Motor neuron (in vitro differentiated cells): ENCODE measurements around the gene CTNS. TPM values are rescaled to one million over a fixed set of nuclear protein-coding genes. Genes with fewer than 3 reads are reported as not detected.

Source experiments
- ATAC-seq, 8 experiments: fragments of 200-7000 bp; cut with Tn5 transposase; replicated peaks in 6 of 8; 2 replicates each; pipeline ENCODE4 v1.8.0; 2021; ENCODE audit warnings: mild to moderate bottlenecking in 8 of 8, moderate library complexity in 8 of 8
- H3K27ac ChIP-seq, 2 donors: fragments of 250-450 bp; sonication (Bioruptor Pico); 2 replicates each; pipeline ENCODE4 v1.9.0; 2021; ENCODE audit warnings: antibody characterized with exemption in 2 of 2, mild to moderate bottlenecking in 2 of 2, moderate library complexity in 1 of 2
- H3K4me1 ChIP-seq, 2 donors: fragments of 250-450 bp; sonication (Bioruptor Pico); replicated peaks in 1 of 2; 2 replicates each; pipeline ENCODE4 v1.6.1; 2021; ENCODE audit warnings: antibody characterized with exemption in 2 of 2, mild to moderate bottlenecking in 2 of 2, moderate library complexity in 1 of 2
- H3K4me3 ChIP-seq, 5 donors: fragments of 250-450 bp; sonication (Bioruptor Pico); 2 replicates each; pipeline ENCODE4 v1.9.0; 2021; ENCODE audit warnings: antibody characterized with exemption in 5 of 5, mild to moderate bottlenecking in 5 of 5, moderate library complexity in 4 of 5
- WGBS, 10 experiments: fragments of 450-650 bp; shearing (Covaris generic); methylation state at CpG; one replicate each; pipeline ENCODE4 v1.0.0; 2022; 5-methylcytosine and 5-hydroxymethylcytosine counted together
- in situ Hi-C, 9 experiments: fragments of 400-800 bp; cut with MboI; loops; one replicate each; pipeline ENCODE4 v1.15.0; 2021; ENCODE audit warnings: low sequenced_read_pairs in 9 of 9, low pct_unique_long_range_greater_than_20kb in 2 of 9; ENCODE audit not compliant: unreplicated experiment in 9 of 9
- total RNA-seq, 8 experiments: library from RNA; unstranded; fragments of 300-600 nt; gene quantifications; 2 replicates each; pipeline versions ENCODE4 v1.2.3 to v1.2.4, GENCODE V29; 2022

The CTNS gene
- total RNA-seq, 8 experiments from 2014 or later: 3.0 to 16.6 (median 10.9) TPM

DNA sequence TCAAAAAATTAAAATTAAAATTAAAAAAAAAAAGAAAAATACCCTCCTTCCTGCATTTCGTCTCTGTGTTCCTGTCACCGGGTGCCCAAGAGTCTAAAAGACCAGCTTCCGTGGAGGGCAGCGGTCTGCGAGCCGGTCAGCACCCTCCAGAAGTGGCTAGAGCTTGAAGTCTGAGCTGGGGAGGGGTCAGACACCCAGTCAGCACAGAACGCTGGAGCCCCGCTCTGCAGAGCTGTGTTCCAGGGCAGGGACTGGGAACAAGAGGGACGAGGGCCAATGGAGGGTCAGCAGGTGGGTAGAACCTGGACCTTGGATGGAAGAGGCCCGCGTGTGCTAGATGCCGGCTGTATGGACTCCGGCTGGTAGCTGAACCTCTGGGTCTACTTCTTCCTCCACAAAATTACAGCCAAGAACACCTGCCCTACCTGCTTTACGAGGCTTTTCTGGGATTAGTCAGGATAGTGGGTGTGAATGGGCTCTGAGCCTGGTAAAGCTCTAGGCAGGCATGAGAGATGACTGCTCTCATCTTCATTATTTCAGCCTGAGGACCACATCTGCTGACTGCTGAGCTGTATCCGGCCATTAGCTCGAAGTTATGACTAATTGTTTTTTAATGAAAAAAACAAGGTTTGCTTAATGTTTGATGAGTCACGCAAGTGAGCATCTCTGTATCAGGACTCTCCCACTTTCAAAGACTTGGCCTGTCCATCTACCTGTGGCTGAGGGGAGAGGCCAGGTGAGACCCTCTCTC lies 33.3 kb upstream of the CTNS start:
- in situ Hi-C loops: no loop called here
- Histone ChIP-seq H3K4me3 (no peak overlapping the region), H3K27ac (no peak overlapping the region), H3K4me1 (no peaks in the 10 kb centered on the region)
- peak in 4 of 8 experiments; percentile 43 to 72 (median 61) for ATAC-seq
- 83 to 100% (median 98%) methylated on average over 1 to 14 of the region's 17 CpGs; no CpG with 5 or more reads in 3 of the 10 experiments for WGBS, 10 experiments

DNA sequence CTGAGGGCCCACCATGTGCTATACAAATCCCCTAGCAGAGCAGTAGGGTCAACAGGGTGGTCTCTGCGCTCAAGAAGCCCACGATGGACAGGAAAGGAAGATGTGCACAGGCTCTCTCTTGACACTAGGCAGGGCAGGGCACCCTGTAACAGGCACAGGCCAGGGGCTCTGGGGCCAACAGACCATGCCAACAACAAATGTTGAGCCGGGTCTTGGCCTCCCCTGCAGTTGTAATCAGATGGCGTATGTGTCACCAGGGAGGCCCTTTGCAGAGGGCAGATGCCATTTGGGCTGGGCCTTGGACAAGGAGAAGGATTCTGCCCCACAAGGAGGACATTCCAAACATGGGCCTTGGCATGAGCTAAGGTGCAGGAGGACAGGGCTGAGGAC lies 32.7 kb upstream of the CTNS start:
- ATAC-seq: no peak

DNA sequence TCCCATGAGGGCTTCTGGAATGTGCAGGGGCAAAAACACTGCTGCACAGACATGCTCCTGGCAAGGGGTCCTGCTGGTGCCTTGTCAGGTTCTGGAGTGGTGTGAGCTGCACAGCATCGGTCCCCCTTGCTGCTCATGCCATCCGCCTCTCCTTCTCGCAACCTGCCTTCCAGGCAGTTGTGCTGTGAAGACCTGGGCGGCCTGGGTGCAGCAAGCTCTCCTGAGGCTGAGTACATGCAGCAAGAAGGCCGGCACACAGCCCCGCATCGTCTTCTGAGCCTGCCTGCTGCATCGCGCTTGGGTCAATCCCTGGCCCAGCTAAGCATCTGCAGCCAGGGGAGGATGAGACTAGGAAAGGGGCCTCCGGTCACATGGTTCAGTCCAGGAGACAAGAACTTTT lies 26.9 kb upstream of the CTNS start:
- in situ Hi-C loops: no loop called here
- no peaks in the 10 kb centered on the region for H3K4me1 ChIP-seq
- no peak for ATAC-seq
- 77 to 100% (median 100%) methylated on average over 3 to 7 of the region's 10 CpGs; no CpG with 5 or more reads in 5 of the 10 experiments for WGBS, 10 experiments
- no peak overlapping the region for H3K27ac ChIP-seq
- H3K4me3 ChIP-seq: no peak overlapping the region

More for the DNA sequence above, 32.7 kb upstream of the CTNS start:
- Histone ChIP-seq H3K27ac (no peak overlapping the region), H3K4me3 (no peak overlapping the region), H3K4me1 (no peaks in the 10 kb centered on the region)
- in situ Hi-C loops: no loop called here
- WGBS, 10 experiments: 60 to 100% (median 100%) methylated on average over 1 to 2 of the region's 4 CpGs; no CpG with 5 or more reads in 5 of the 10 experiments

DNA sequence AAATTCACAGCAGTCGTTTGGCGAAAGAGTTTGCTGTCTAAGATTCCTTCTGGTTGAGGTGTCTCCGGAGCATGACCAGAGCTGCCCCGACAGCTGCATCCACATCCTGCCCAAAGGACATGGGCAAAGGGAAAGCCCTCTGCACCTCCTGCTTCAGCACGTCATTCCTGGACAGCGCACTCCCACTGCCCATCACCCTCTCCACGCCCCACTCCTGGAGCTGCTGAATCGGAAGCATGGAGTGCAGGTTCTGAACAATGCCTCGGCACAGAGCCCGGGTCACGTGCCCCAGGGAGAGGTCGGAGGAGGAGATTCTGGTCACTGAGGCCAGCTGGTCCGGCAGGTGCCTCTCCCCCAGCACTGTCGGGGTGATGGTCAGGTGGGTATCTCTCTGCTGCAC lies 26.0 kb upstream of the CTNS start:
- WGBS, 10 experiments: 74 to 100% (median 98%) methylated on average over 1 to 8 of the region's 14 CpGs; no CpG with 5 or more reads in 6 of the 10 experiments
- H3K4me3 ChIP-seq: no peak overlapping the region
- ATAC-seq: peak in 1 of 8 experiments; percentile 11
- in situ Hi-C loops: no loop called here
- H3K4me1 ChIP-seq: no peaks in the 10 kb centered on the region
- H3K27ac ChIP-seq: no peak overlapping the region

DNA sequence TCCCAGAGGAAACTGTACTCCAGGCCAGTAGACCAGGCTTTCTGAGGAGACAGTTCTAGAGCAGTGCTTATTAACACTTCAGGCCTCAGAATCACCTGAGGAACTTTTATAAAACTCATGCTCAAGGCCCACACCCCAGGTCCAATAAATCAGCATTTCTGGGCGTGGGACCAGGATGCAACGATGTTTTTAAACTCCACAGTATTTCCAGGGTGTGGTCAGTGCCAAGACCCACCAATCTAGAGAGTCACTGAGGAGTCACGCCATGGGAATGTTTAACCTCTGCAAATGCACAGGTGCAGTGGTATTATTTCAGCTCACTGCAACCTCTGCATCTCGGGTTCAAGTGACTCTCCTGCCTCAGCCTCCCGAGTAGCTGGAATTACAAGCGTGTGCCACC lies 23.4 kb upstream of the CTNS start:
- 57 to 100% (median 80%) methylated on average over 1 to 6 of the region's 6 CpGs; no CpG with 5 or more reads in 1 of the 10 experiments for WGBS, 10 experiments
- Histone ChIP-seq H3K4me1 (no peaks in the 10 kb centered on the region), H3K27ac (no peak overlapping the region), H3K4me3 (no peak overlapping the region)
- in situ Hi-C loops: no loop called here
- peak in 1 of 8 experiments; percentile 70 for ATAC-seq

DNA sequence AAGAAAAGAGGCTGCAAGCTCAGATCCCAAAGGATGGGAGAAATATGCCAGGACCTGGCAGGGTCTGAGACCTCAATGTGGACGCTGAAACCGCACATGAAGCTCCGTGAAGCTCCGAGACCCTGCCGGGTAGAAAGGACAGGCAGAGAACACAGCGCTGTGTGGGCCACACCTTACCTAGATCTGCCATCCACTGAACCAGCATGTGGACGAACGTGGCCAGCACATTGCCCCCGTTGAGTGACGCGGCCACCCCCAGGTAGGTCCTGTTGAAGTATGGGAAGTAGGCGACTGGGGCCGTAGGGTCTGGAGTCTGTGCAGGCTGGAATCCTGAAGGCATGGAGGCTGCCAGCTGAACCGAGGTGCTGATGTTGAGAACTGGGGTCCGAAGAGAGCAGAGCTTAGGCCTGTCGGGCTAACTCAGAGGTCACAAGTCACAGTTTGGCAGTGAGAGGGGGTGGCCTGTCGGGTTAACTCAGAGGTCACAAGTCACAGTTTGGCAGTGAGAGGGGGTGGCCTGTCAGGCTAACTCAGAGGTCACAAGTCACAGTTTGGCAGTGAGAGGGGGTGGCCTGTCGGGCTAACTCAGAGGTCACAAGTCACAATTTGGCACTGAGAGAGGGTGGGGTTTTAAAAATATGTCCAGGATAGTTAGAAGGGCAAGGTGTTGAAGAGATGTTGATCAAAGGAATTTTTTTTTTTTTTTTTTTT lies 21.2 kb upstream of the CTNS start:
- no peak for ATAC-seq
- WGBS, 10 experiments: 80 to 100% (median 93%) methylated on average over 1 to 15 of the region's 18 CpGs; no CpG with 5 or more reads in 3 of the 10 experiments
- in situ Hi-C loops: no loop called here
- Histone ChIP-seq H3K27ac (no peak overlapping the region), H3K4me3 (no peak overlapping the region), H3K4me1 (no peaks in the 10 kb centered on the region)

DNA sequence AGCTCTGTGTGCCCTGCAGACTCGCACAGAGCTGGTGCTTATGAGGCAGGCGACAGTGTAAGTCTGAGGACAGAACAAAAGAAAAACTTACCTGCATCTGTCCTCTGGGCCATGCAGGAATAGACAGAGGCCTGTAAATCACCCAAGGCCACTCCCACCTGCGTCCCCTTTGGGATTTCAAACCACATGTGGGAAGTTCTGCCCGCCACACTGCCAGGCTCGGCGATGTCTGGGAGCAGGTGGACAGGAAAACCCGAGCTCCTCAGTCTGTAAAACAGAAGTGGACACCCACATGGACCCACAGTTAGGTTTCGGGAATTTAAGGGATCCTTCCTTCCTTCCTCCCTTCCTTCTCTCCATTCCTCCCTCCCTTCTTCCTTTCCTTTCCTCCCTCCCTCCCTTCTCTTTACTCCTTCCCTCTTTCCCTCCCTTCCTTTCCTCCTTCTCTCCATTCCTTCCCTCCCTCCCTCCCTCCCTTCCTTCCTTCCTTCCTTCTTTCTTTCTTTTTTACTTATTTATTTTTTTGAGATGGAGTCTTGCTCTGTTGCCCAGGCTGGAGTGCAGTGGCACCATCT lies 15.3 kb upstream of the CTNS start:
- 92 to 100% (median 100%) methylated on average over 1 to 4 of the region's 8 CpGs; no CpG with 5 or more reads in 4 of the 10 experiments for WGBS, 10 experiments

DNA sequence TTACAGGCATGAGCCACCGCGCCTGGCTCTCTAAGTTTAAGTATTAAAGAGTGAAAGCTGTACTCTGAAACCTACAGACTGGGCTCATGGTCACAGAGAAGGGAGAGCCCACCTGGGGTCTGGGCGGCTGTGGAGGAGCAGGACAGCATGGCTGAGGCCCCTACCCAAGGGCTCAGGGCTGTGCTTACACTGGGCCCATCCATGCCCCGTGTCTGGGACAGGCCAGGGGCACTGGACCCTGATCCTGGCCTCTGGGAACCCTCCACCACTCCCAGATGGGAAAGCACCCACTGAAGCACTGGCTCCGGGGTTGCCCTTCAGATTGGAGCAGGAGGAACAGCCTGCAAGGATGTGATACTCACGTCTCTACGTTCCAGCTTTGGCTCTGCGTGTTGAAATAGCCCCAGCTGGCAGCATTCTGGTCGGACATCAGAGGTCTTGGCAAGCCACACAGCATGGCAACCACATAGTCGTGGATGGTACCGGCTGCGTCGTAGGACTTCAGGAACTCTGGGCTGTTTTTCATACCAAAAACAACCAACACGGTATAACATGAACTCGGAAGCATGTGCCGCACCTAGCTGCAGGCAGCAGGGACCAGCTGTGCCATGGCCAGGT lies 13.5 kb upstream of the CTNS start:
- in situ Hi-C loops: no loop called here
- ATAC-seq: no peak
- H3K27ac ChIP-seq: no peak overlapping the region
- WGBS, 10 experiments: 100% methylated on average over 1 to 3 of the region's 16 CpGs; no CpG with 5 or more reads in 5 of the 10 experiments
- no peak overlapping the region for H3K4me3 ChIP-seq
- H3K4me1 ChIP-seq: no peaks in the 10 kb centered on the region

More for the DNA sequence above, 15.3 kb upstream of the CTNS start:
- H3K27ac ChIP-seq: no peak overlapping the region
- ATAC-seq: no peak
- H3K4me1 ChIP-seq: no peaks in the 10 kb centered on the region
- in situ Hi-C loops: no loop called here
- H3K4me3 ChIP-seq: no peak overlapping the region

DNA sequence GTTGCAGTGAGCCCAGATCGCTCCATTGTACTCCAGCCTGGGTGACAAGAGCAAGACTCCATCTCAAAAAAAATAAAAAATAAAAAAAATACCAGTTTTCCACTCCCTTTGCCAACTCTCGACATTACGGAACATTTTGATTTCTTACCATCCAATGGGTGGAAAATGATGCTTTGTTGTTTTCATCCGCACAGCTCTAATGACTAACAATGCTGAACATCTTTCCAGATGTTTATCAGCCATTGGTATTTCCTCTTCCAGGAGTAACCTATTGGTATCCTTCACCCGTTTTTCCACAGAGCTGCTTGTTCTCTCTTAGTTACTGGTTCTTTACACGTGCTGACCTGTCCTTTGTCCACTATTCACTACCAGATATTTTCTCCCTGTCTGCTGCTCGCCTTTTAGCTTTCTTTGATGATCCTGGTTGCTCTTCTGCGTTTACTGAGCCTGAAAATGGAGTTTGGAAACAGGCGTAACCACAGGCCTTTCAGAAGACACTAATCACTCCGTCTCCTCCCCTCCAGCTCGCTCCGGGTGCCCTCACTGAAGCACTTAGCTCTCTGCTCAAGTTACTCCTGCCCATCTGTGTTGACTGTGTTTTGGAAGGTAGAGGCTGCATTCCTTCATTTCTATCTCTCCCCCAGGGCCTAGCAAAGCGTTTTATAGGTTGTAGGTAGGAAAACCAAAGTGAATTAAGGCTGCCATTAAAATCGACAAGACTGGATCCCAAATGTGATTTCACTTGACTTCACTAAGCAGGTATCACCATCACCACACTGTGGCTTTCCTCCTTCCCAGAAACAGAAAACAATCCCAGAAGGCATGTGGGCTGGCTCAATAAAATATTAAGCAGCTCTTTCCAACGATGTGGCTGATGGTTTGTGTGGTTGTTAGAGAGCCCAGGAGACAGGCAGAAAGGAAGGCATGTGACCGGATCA lies 9.5 kb upstream of the CTNS start:
- H3K27ac ChIP-seq: no peak overlapping the region
- in situ Hi-C loops: loop anchor here in 4 of 9 experiments (25.0 kb wide), 2 partner anchors 590 to 790 kb away; no protein-coding TSS in a partner anchor
- H3K4me1 ChIP-seq: no peaks in the 10 kb centered on the region
- 46 to 100% (median 87%) methylated on average over 1 to 14 of the region's 16 CpGs for WGBS, 10 experiments
- H3K4me3 ChIP-seq: no peak overlapping the region
- ATAC-seq: peak in 2 of 8 experiments; percentile 15 to 25

DNA sequence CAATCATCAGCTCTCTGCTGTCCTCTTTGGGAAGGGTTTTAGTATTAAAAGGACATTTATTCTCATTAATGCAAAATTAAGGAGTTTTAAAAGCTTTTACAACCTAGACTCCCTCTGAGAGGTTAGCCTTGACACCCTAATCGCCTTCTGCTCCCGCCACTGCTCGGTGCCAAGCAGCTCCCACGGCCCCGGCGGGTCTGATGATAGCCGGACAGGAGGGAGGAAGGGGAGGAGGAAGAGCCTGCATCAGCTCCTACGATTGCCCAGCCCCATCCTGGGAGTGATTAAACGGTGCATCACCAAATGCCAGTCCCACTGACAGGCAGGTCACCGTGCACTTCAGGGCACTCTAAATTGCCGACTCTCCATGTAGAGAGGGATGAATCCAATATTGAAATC lies 8.8 kb upstream of the CTNS start:
- Histone ChIP-seq H3K27ac (no peak overlapping the region), H3K4me1 (no peaks in the 10 kb centered on the region), H3K4me3 (no peak overlapping the region)
- WGBS, 10 experiments: 86 to 100% (median 97%) methylated on average over 1 to 8 of the region's 11 CpGs; no CpG with 5 or more reads in 4 of the 10 experiments
- in situ Hi-C loops: loop anchor here in 4 of 9 experiments (25.0 kb wide), 2 partner anchors 590 to 790 kb away; no protein-coding TSS in a partner anchor
- peak in 2 of 8 experiments; percentile 13 to 27 for ATAC-seq

DNA sequence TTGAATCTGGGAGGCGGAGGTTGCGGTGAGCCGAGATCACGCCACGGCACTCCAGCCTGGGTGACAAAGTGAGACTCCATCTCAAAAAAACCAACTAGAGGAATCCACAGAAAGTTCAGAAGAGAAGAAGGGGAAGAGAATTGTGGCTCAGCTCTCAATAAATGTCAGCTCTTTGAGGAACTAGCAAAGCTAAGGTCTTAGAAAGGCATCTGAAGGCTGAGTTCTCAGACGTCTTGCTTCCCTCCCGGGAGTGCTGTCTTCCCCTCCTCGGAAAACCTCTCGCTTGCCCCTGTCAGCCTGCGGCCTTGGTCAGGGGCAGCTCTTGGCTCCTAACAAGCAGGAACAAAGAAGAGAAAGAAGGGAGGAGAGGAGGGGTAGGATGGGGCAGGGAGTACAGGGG lies 5.8 kb upstream of the CTNS start:
- Histone ChIP-seq H3K27ac (no peak overlapping the region), H3K4me3 (no peak overlapping the region), H3K4me1 (peaks cover 4 to 5% of the 10 kb centered on the region in 2 donors)
- WGBS, 10 experiments: 87 to 100% (median 100%) methylated on average over 1 to 10 of the region's 10 CpGs; no CpG with 5 or more reads in 2 of the 10 experiments
- ATAC-seq: no peak
- in situ Hi-C loops: loop anchor here in 4 of 9 experiments (25.0 kb wide), 2 partner anchors 593 to 793 kb away; no protein-coding TSS in a partner anchor

DNA sequence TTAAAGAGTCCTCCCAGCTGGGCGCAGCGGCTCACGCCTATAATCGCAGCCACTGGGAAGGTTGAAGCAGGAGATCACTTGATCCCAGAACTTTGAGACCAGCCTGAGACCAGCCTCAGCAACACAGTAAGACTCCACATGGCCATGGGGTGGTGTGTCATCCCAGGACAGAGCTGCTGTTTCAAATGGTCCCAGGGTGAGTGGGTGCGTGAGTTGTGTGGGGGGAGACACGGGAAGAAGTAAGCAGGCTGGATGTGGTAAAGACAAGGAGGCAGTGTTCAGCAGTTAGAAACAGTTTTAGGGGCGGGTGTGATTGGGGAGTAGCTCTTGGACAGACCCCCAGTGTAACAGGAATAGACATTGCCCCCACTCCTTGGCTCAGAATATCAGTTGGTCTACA lies 4.3 kb upstream of the CTNS start:
- H3K4me3 ChIP-seq: no peak overlapping the region
- WGBS, 10 experiments: 50 to 100% (median 94%) methylated on average over 1 to 7 of the region's 7 CpGs; no CpG with 5 or more reads in 4 of the 10 experiments

More for the DNA sequence above, 4.3 kb upstream of the CTNS start:
- H3K4me1 ChIP-seq: peaks cover 4 to 7% of the 10 kb centered on the region in 2 donors
- ATAC-seq: no peak
- H3K27ac ChIP-seq: no peak overlapping the region
- in situ Hi-C loops: loop anchor here in 4 of 9 experiments (25.0 kb wide), 2 partner anchors 595 to 795 kb away; no protein-coding TSS in a partner anchor
